Measurements from ENCODE around the gene FUS. TPM values are rescaled to one million over a fixed set of nuclear protein-coding genes. Genes with fewer than 3 reads are reported as not detected.

Gene FUS
- total RNA-seq, 1 experiment from 2014 or later, result 481 TPM

- H3K4me1 Mint-ChIP-seq (ENCODE audit: insufficient read depth, unreplicated experiment), result no peaks in the 10 kb centered on the region
- no peaks in the 10 kb centered on the region for H3K36me3 Mint-ChIP-seq (ENCODE audit: insufficient read depth, unreplicated experiment)
- ChIA-PET POLR2A (no interaction called here), CTCF (no interaction called here)
- no TSS peak for BruUV-seq (replicated peaks)
- no peak overlapping the region for H3K27ac Mint-ChIP-seq (ENCODE audit: low read depth, unreplicated experiment)
- intact Hi-C loops (cut with micrococcal nuclease), result no loop called here
- no peak overlapping the region for H3K4me3 Mint-ChIP-seq (ENCODE audit: unreplicated experiment)
- peaks cover 12% of the 10 kb centered on the region for H3K27me3 Mint-ChIP-seq (ENCODE audit: insufficient read depth, unreplicated experiment)
- no peak for DNase-seq (ENCODE audit: unreplicated experiment)
- TF ChIP-seq CTCF (IDR thresholded peaks at IDR 0.05; ENCODE audit: unreplicated experiment), result no peak
- no peaks in the 10 kb centered on the region for H3K9me3 Mint-ChIP-seq (ENCODE audit: unreplicated experiment)
Measured at GRCh38 chr16:31224092-31224955, 44.4 kb downstream of the FUS start.

DNA sequence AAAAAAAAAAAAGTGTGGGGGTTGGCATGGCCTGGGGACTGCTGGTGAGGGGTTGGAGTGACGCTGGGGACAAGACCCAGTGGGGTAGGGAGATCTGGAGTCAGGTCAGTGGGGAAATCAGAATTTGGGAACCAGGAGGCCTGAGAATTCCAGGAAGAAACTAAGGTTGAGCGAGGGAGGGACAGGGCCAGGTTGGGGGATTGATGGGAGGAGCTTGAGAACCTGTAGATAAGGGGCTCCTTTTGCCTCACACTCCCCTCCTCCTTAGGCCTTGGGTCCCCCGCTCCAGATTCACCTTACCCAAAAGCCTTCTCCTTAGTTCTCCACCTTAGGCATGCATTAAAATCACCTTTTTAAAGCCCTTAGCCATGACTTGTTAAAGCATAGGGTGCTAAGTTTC is 45.3 kb downstream of the FUS start:
- intact Hi-C loops (cut with micrococcal nuclease), result no loop called here
- no peak overlapping the region for H3K27ac Mint-ChIP-seq (ENCODE audit: low read depth, unreplicated experiment)
- no peaks in the 10 kb centered on the region for H3K9me3 Mint-ChIP-seq (ENCODE audit: unreplicated experiment)
- ChIA-PET POLR2A (interaction anchor here (0.7 kb wide), 1 partner anchor 132 kb away, joined by 3 read pairs; no protein-coding TSS in a partner anchor), CTCF (no interaction called here)
- H3K27me3 Mint-ChIP-seq (ENCODE audit: insufficient read depth, unreplicated experiment), result peaks cover 12% of the 10 kb centered on the region
- TF ChIP-seq CTCF (IDR thresholded peaks at IDR 0.05; ENCODE audit: unreplicated experiment), result no peak
- H3K4me3 Mint-ChIP-seq (ENCODE audit: unreplicated experiment), result no peak overlapping the region
- no peaks in the 10 kb centered on the region for H3K36me3 Mint-ChIP-seq (ENCODE audit: insufficient read depth, unreplicated experiment)
- no TSS peak for BruUV-seq (replicated peaks)
- no peak for DNase-seq (ENCODE audit: unreplicated experiment)
- no peaks in the 10 kb centered on the region for H3K4me1 Mint-ChIP-seq (ENCODE audit: insufficient read depth, unreplicated experiment)

DNA sequence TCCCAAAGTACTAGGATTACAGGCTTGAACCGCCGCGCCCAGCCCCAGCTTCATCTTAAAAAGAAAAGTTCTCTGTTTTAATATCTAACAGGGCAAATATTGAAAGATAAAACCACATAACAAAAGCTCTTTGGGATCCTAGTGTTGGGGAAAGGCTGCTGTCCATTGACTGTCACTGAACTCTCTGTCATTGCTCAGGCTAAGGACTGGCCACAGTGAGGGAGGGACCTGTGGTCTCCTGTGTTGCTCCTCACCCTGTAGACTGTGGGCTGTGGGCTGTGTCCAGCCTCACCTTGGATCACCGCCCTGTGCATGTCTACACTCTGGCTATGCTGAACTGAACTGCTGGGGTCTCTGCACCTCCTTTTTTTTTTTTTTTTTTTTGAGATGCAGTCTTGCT is 48.3 kb downstream of the FUS start:
- no peak overlapping the region for H3K4me3 Mint-ChIP-seq (ENCODE audit: unreplicated experiment)
- no TSS peak for BruUV-seq (replicated peaks)
- CTCF ChIA-PET, result no interaction called here
- DNase-seq (ENCODE audit: unreplicated experiment), result no peak
- intact Hi-C loops (cut with micrococcal nuclease), result no loop called here
- no peak for TF ChIP-seq CTCF (IDR thresholded peaks at IDR 0.05; ENCODE audit: unreplicated experiment)
- H3K4me1 Mint-ChIP-seq (ENCODE audit: insufficient read depth, unreplicated experiment), result no peaks in the 10 kb centered on the region
- H3K9me3 Mint-ChIP-seq (ENCODE audit: unreplicated experiment), result no peaks in the 10 kb centered on the region
- no peaks in the 10 kb centered on the region for H3K36me3 Mint-ChIP-seq (ENCODE audit: insufficient read depth, unreplicated experiment)
- no peak overlapping the region for H3K27ac Mint-ChIP-seq (ENCODE audit: low read depth, unreplicated experiment)
- no peaks in the 10 kb centered on the region for H3K27me3 Mint-ChIP-seq (ENCODE audit: insufficient read depth, unreplicated experiment)
- POLR2A ChIA-PET, result interaction anchor here (0.7 kb wide), 1 partner anchor 138 kb away, joined by 3 read pairs; no protein-coding TSS in a partner anchor

DNA sequence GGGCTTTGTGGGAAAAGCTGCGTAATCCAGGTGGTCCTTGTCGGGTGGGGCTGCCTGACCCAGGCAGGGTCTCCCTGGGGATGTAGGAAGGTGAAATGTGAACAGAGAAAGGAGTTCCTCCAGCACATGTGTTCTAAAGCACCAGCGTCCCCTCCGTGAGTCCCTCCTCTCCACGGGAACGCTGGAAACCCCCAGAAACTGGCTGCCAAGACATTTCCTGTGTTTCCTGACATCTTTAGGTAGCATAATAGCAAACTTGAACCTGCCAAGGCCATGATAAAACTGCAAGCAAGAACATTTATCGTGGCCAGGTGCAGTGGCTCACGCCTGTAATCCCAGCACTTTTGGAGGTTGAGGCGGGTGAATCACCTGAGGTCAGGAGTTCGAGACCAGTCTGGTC is 49.6 kb downstream of the FUS start:
- no peaks in the 10 kb centered on the region for H3K27me3 Mint-ChIP-seq (ENCODE audit: insufficient read depth, unreplicated experiment)

More for the DNA sequence above, 49.6 kb downstream of the FUS start:
- ChIA-PET POLR2A (no interaction called here), CTCF (interaction anchor here (0.5 to 0.7 kb wide), 2 partner anchors 40 to 261 kb away, joined by 3 read pairs; no protein-coding TSS in a partner anchor)
- H3K4me3 Mint-ChIP-seq (ENCODE audit: unreplicated experiment), result no peak overlapping the region
- no peak overlapping the region for H3K27ac Mint-ChIP-seq (ENCODE audit: low read depth, unreplicated experiment)
- no TSS peak for BruUV-seq (replicated peaks)
- no peaks in the 10 kb centered on the region for H3K4me1 Mint-ChIP-seq (ENCODE audit: insufficient read depth, unreplicated experiment)
- no peak for TF ChIP-seq CTCF (IDR thresholded peaks at IDR 0.05; ENCODE audit: unreplicated experiment)
- intact Hi-C loops (cut with micrococcal nuclease), result no loop called here
- DNase-seq (ENCODE audit: unreplicated experiment), result no peak
- H3K36me3 Mint-ChIP-seq (ENCODE audit: insufficient read depth, unreplicated experiment), result no peaks in the 10 kb centered on the region
- H3K9me3 Mint-ChIP-seq (ENCODE audit: unreplicated experiment), result no peaks in the 10 kb centered on the region
